HepG2 (cell line): ENCODE measurements around the gene CCDC6. TPM values are rescaled to one million over a fixed set of nuclear protein-coding genes. Genes with fewer than 3 reads are reported as not detected.
A peak's percentile ranks its signal among the peaks of the same experiment; 100 is the strongest.

ENCODE experiments used
- GATA4 ChIP-seq: sonication (generic); IDR thresholded peaks from 2 replicates; pipeline ENCODE4 v1.6.1; 2016; ENCODE audit warnings: antibody characterized with exemption, low read depth, borderline replicate concordance
- GTF3A ChIP-seq: sonication (generic); formaldehyde crosslinking; conservative IDR thresholded peaks from 2 replicates; pipeline ENCODE4 v1.4.0; 2020; ENCODE audit warnings: mild to moderate bottlenecking, missing genetic modification reagents
- JUNB ChIP-seq: sonication (generic); formaldehyde crosslinking; IDR thresholded peaks from 2 replicates; pipeline ENCODE4 v1.8.0; 2022; ENCODE audit warnings: missing genetic modification reagents, mild to moderate bottlenecking, borderline replicate concordance
- KLF13 ChIP-seq: sonication (generic); formaldehyde crosslinking; IDR thresholded peaks from 2 replicates; pipeline ENCODE4 v1.4.0; 2020; ENCODE audit warnings: mild to moderate bottlenecking, missing genetic modification reagents
- RBM22 ChIP-seq: fragments of 200-400 bp; formaldehyde crosslinking; optimal IDR thresholded peaks from 2 replicates; pipeline ENCODE3; 2017; ENCODE audit warnings: mild to moderate bottlenecking, low read length, moderate library complexity
- SETDB1 ChIP-seq: sonication (generic); formaldehyde crosslinking; IDR thresholded peaks from 2 replicates; pipeline ENCODE4 v1.5.1; 2020; ENCODE audit warnings: missing genetic modification reagents, mild to moderate bottlenecking, borderline replicate concordance
- SOX5 ChIP-seq: IDR thresholded peaks from 2 replicates; pipeline ENCODE4 v1.6.1; 2016; ENCODE audit warnings: borderline replicate concordance
- TEAD3 ChIP-seq: optimal IDR thresholded peaks from 2 replicates; pipeline ENCODE3; 2016; ENCODE audit warnings: borderline replicate concordance
- YY1 ChIP-seq: IDR thresholded peaks from 2 replicates; pipeline ENCODE4 v1.6.1; 2011; ENCODE audit warnings: low read length, low read depth, moderate library complexity, mild to moderate bottlenecking; ENCODE audit not compliant: insufficient read depth, insufficient replicate concordance
- ZNF121 ChIP-seq: sonication (generic); formaldehyde crosslinking; IDR thresholded peaks from 2 replicates; pipeline ENCODE4 v1.5.0; 2020; ENCODE audit warnings: mild to moderate bottlenecking, missing genetic modification reagents
- ZNF17 ChIP-seq: sonication (generic); formaldehyde crosslinking; IDR thresholded peaks from 2 replicates; pipeline ENCODE4 v1.5.0; 2020; ENCODE audit warnings: mild to moderate bottlenecking, missing genetic modification reagents
- ZNF674 ChIP-seq: sonication (generic); formaldehyde crosslinking; IDR thresholded peaks from 2 replicates; pipeline ENCODE4 v1.5.0; 2020; ENCODE audit warnings: low read depth, mild to moderate bottlenecking, missing genetic modification reagents
- ZNF784 ChIP-seq: sonication (generic); formaldehyde crosslinking; IDR thresholded peaks from 2 replicates; pipeline ENCODE4 v1.5.1; 2020; ENCODE audit warnings: missing genetic modification reagents, mild to moderate bottlenecking, borderline replicate concordance
- polyA plus RNA-seq, 8 experiments: library from polyadenylated mRNA; depleted of rRNA in 3 of 8; stranded (reverse) in 7 of 8; unstranded in 1 of 8; fragments of >200 nt; fragmentation: Illumina TruSeq in 4 of 8; extraction: Trizol in 4 of 8; gene quantifications; 2 replicates each; pipeline versions ENCODE4 v1.2.1 to v1.2.3, GENCODE V29; 2011 to 2016; ENCODE audit warnings: low read depth in 4 of 8, missing spikeins in 1 of 8, mixed read lengths in 1 of 8; ENCODE audit not compliant: insufficient read depth in 1 of 8
- total RNA-seq, 5 experiments: library from RNA; depleted of rRNA; stranded (reverse); fragments of >200 nt; fragmentation: Illumina TruSeq; extraction: Trizol; gene quantifications; 2 replicates each; pipeline ENCODE4 v1.2.3, GENCODE V29; 2016; ENCODE audit warnings: low read depth in 1 of 5
- TF ChIP-seq, protein P1 (sequence below): sonication (generic); formaldehyde crosslinking; IDR thresholded peaks from 2 replicates; pipeline ENCODE4 v1.8.1; 2023; ENCODE audit warnings: mild to moderate bottlenecking, inconsistent platforms, moderate library complexity, missing genetic modification reagents, borderline replicate concordance
- TF ChIP-seq, protein P2 (sequence below), 2 experiments: fragments of 450-650 bp in 1 of 2; sonication (generic) in 1 of 2; formaldehyde crosslinking in 1 of 2; IDR thresholded peaks; 2 replicates each; pipeline versions ENCODE4 v1.6.1 to v1.8.0; 2016 to 2022; ENCODE audit warnings: antibody characterized with exemption in 1 of 2, mild to moderate bottlenecking in 1 of 2, missing genetic modification reagents in 1 of 2
- TF ChIP-seq, protein P3 (sequence below): sonication (generic); formaldehyde crosslinking; IDR thresholded peaks from 2 replicates; pipeline ENCODE4 v1.5.0; 2020; ENCODE audit warnings: missing genetic modification reagents

The CCDC6 gene
- total and polyA plus RNA-seq, 2 of the 13 experiments (the other 11 are each of a cell fraction or from before 2014, with no cell fraction given): 17.9 to 18.3 TPM

GRCh38 chr10:59906417-59907202 is at the start of gene CCDC6 (continued):
- TF ChIP-seq, protein P1, sequence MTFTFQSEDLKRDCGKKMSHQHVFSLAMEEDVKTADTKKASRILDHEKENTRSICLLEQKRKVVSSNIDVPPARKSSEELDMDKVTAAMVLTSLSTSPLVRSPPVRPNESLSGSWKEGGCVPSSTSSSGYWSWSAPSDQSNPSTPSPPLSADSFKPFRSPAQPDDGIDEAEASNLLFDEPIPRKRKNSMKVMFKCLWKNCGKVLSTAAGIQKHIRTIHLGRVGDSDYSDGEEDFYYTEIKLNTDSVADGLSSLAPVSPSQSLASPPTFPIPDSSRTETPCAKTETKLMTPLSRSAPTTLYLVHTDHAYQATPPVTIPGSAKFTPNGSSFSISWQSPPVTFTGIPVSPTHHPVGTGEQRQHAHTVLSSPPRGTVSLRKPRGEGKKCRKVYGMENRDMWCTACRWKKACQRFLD: 0 out of 2 replicates have a peak, but pooled peaks have one; percentile 45
- peak; percentile 29 for TF ChIP-seq TEAD3 (CRISPR knock-in tag)
- TF ChIP-seq, protein P2, sequence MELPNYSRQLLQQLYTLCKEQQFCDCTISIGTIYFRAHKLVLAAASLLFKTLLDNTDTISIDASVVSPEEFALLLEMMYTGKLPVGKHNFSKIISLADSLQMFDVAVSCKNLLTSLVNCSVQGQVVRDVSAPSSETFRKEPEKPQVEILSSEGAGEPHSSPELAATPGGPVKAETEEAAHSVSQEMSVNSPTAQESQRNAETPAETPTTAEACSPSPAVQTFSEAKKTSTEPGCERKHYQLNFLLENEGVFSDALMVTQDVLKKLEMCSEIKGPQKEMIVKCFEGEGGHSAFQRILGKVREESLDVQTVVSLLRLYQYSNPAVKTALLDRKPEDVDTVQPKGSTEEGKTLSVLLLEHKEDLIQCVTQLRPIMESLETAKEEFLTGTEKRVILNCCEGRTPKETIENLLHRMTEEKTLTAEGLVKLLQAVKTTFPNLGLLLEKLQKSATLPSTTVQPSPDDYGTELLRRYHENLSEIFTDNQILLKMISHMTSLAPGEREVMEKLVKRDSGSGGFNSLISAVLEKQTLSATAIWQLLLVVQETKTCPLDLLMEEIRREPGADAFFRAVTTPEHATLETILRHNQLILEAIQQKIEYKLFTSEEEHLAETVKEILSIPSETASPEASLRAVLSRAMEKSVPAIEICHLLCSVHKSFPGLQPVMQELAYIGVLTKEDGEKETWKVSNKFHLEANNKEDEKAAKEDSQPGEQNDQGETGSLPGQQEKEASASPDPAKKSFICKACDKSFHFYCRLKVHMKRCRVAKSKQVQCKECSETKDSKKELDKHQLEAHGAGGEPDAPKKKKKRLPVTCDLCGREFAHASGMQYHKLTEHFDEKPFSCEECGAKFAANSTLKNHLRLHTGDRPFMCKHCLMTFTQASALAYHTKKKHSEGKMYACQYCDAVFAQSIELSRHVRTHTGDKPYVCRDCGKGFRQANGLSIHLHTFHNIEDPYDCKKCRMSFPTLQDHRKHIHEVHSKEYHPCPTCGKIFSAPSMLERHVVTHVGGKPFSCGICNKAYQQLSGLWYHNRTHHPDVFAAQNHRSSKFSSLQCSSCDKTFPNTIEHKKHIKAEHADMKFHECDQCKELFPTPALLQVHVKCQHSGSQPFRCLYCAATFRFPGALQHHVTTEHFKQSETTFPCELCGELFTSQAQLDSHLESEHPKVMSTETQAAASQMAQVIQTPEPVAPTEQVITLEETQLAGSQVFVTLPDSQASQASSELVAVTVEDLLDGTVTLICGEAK (IDR thresholded peaks at IDR 0.05): no peak
- TF ChIP-seq, protein P2 (CRISPR knock-in tag; IDR thresholded peaks at IDR 0.05): peak; percentile 68; the same call in 1 of the 2 replicates
- TF ChIP-seq SOX5: peak; percentile 59; the same call in 1 of the 2 replicates
- TF ChIP-seq YY1: peak; percentile 89
- TF ChIP-seq GATA4: no peak
- TF ChIP-seq KLF13 (CRISPR knock-in tag): no peak
- TF ChIP-seq, protein P3, sequence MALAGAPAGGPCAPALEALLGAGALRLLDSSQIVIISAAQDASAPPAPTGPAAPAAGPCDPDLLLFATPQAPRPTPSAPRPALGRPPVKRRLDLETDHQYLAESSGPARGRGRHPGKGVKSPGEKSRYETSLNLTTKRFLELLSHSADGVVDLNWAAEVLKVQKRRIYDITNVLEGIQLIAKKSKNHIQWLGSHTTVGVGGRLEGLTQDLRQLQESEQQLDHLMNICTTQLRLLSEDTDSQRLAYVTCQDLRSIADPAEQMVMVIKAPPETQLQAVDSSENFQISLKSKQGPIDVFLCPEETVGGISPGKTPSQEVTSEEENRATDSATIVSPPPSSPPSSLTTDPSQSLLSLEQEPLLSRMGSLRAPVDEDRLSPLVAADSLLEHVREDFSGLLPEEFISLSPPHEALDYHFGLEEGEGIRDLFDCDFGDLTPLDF: peak; percentile 58; the same call in 1 of the 2 replicates
- TF ChIP-seq GTF3A (CRISPR knock-in tag): no peak
- no peak for TF ChIP-seq JUNB (CRISPR knock-in tag)
- peak; percentile 40; the same call in 1 of the 2 replicates for TF ChIP-seq ZNF784 (CRISPR knock-in tag)
- no peak for TF ChIP-seq ZNF121 (CRISPR knock-in tag)
- no peak for TF ChIP-seq RBM22
- no peak for TF ChIP-seq ZNF17 (CRISPR knock-in tag)
- no peak for TF ChIP-seq SETDB1 (CRISPR knock-in tag)
- 0 out of 2 replicates have a peak, but pooled peaks have one; percentile 51 for TF ChIP-seq ZNF674 (CRISPR knock-in tag)
